ENCODE results near the gene CORIN.
"Not testable (repeated sequence)": the region's sequence is repeated elsewhere in the genome, so short reads cannot be mapped to it uniquely, and the experiment has no call there.

The CORIN gene

DNA sequence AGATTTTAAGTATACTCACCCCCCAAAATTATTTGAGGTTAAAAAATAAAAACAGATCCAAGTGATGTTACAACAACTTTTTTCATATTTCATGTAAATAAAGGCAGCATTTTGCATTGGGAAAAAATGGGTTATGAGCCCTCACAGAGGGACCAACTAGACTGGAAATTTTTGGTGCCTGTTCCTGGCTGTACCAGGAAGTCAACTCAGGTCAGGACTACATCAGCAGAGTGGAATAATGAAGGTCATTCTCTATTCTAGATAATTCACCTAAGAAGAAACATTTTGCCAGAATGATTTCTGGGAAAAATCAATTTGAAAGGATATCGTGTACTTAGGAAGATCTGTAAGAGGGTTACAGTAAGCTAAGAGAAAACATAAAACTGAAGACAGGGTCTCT, 66.8 kb downstream of the CORIN start:
- DNase-seq (ENCODE audit: low spot score): no peak

GRCh38 chr4:47767956-47768355, 69.9 kb downstream of the CORIN start:
- DNase-seq (ENCODE audit: low spot score): not testable (repeated sequence)

- no peak for DNase-seq (ENCODE audit: low spot score)
These were observed 74.6 kb downstream of the CORIN start for GRCh38 chr4:47763279-47763678.

DNA sequence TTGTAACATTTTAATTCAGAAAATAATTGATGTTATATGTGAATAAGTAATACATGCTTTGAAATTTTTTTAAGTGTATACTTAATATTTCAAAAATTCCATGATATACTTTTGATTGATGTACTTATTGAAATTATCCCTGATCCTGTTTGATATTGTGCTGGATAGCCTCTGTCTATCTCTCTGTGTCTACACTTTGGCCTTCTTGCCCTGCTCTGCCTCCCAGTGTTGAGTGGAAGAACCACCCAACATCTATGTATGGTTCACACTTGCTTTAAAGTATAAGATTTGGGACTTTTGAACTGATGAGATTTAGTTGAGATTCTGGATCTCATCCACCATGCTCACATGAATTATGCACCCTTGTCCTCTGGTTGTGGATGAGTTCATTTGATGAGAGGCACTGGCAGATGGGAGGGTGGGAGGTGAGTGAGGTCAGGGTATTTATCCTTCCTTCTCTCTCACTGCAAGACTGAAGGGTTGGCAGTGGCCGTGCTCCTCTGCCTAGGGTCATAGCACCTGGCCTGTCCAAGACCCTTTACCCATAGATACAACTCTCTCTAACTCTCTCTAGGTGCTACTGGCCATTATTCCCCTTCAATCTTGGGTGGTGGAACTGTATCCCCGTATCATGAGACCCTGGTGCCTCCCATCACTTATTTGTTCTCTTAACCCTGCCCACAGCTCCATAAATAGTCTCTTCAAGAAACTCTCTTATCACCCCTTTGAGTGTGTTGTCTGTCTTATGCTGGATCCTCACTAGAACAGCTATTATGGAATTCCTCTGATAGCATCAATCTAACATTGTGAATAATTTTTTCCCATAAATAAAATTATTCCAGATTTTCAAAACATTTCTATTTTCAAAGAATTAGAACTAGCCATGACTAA, 75.2 kb downstream of the CORIN start:
- no peak for DNase-seq (ENCODE audit: low spot score)

DNA sequence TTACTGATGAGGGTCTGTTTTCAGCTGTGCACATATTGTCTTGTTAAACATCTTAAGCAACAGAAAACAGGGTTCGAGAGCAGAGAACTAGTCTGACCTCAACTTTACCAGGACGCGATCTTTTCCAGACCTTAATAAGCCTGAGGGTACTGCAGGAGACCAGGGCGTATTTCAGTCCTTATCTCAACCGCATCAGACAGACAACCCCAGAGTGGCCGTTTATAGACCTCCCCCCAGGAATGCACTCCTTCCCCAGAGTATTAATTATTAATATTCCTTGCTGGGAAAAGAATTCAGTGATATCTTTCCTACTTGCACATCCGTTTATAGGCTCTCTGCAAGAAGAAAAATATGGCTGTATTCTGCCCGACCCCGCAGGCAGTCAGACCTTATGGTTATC, 84.6 kb downstream of the CORIN start:
- not testable (repeated sequence) for DNase-seq (ENCODE audit: low spot score)

- DNase-seq (ENCODE audit: low spot score): no peak
These were observed 85.7 kb downstream of the CORIN start for GRCh38 chr4:47752214-47752613.

DNA sequence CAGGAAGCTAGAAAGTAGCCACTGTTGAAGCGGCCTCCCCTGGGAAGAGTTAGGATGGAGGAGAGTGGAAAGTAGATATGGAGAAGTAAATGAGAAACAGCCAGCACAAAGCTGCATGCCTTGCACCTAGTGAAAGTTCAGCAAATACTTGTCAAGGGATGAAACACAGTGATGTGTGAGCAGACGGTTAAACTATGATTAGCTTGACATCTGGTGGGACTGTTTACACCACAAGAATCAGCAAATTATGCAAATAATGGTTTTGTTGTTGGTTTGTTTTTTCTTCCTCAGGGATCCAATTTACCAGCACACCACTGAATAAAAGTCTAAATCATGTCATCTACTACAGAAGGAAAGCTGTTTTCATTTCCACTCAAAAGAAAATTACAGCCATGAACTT, 87.1 kb downstream of the CORIN start:
- no peak for DNase-seq (ENCODE audit: low spot score)

- no peak for DNase-seq (ENCODE audit: low spot score)
These were observed 88.0 kb downstream of the CORIN start for GRCh38 chr4:47749858-47750257.

- no peak for DNase-seq (ENCODE audit: low spot score)
These were observed 88.8 kb downstream of the CORIN start for GRCh38 chr4:47749060-47749459.

DNA sequence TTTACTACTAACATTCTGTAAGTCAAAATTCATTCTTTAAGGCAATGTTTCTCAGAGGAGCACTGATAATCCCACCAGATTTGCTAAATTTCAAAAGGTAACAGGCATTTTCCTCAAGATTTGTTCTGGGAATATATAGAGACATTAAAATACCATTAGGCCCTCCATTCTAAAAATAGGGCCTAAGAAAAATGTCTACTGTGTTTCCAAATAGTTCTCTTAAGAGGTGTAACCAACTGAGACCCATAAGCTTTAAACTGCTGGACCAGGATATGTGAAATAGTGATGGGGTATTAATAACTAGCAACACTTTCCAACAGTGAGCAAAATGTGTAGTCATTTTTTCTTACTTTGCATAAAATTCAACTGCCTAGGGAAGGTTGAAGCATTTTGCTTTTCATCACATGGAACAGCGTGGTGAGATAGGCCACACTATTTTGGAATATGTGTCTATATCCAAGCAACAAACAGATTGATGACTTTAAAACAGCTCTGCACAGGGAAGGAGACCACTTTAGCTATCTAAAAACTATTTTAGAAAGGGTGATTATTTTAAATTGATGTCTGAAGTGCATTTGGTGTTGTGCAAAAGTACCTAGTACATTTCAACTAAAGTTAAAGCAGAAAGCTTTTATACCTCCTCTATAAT, 89.9 kb downstream of the CORIN start:
- no peak for DNase-seq (ENCODE audit: low spot score)

GRCh38 chr4:47747211-47747610, 90.7 kb downstream of the CORIN start:
- DNase-seq (ENCODE audit: low spot score): no peak

GRCh38 chr4:47746122-47746521, 91.7 kb downstream of the CORIN start:
- no peak for DNase-seq (ENCODE audit: low spot score)

- DNase-seq (ENCODE audit: low spot score): no peak
These were observed 93.0 kb downstream of the CORIN start for GRCh38 chr4:47744843-47745382.

GRCh38 chr4:47744253-47744652, 93.6 kb downstream of the CORIN start:
- no peak for DNase-seq (ENCODE audit: low spot score)

DNA sequence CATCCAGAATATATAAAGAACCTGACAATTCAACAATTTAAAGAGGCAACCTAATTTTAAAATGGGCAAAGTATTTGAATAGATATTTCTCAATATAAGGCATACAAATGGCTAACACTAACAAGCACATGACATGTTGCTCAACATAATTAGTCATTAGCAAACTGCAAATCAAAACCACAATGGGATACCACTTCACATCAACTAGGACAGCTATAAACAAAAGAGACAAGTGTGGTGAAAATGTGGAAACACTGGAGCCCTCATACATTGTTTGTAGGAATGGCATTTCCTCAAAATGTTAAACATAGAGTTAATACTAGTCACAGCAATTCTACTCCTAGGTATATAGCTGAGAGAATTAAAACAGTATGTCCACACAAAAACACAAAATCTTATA, 96.7 kb downstream of the CORIN start:
- DNase-seq (ENCODE audit: low spot score): no peak

- DNase-seq (ENCODE audit: low spot score): no peak
These were observed 100.5 kb downstream of the CORIN start for GRCh38 chr4:47737326-47737725.

GRCh38 chr4:47736555-47736954, 101.3 kb downstream of the CORIN start:
- DNase-seq (ENCODE audit: low spot score): no peak

GRCh38 chr4:47736146-47736545, 101.7 kb downstream of the CORIN start:
- DNase-seq (ENCODE audit: low spot score): no peak

DNA sequence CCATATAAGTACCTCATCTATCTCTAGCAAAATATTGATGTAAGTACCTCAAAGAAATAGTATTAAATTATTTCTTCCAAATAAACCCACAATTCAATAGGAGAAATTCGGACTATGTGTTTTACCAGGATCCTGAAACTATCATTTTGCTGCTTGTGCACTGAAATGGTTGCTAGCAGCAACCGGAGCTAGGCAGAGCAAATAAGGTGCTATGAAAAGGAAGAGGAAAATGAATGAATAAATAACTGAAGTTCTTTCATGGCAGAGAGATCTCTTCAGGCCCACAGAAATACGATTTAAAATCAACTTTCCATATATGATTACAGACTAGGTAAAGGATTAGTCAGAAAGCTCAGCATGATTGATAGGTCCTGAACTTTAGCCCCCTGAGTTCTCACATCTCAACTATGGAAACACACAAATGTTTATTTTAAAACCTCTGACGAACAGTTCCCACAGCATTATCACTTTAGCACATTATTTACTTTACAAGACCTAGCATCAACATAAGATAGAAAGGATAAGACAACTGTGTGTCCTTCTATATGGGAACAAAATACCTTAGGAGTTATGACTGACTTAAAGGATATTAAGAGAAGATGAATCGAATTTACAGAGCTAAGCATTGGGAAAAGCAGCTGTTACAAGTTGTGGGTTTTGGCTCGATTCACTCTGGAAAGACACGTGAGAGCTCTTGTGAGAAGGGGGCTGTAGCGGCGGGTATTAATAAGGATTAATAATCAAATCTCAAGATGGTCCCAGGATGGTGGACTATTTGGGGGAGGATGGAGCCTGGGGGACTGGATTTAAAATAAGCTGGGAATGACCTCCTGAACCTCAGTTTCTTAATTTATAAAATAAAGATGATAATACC, 104.3 kb downstream of the CORIN start:
- no peak for DNase-seq (ENCODE audit: low spot score)

DNA sequence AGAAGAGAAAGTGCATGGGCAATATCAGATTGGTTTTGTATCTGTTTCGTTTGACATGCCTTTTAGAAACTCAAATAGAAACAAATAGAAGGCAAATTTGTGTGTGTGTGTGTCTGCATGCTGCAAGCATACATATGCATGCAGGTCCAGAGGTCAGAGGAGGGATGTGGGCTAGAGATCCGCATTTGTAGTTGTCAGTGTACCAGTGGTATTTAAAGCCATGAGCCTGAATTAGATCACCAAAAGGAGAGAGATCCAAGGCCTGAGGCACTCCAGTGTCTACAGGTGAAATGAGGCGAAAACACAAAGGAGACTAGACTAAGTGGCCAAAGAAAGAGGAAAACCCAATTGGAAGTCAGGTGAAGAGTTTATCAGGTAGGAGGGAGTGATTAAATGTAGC, 106.7 kb downstream of the CORIN start:
- no peak for DNase-seq (ENCODE audit: low spot score)

- no peak for DNase-seq (ENCODE audit: low spot score)
These were observed 108.7 kb downstream of the CORIN start for GRCh38 chr4:47729131-47729680.
